Muscle layer of duodenum (tissue), 2 donors: ENCODE data around the gene C20orf173.
A peak's percentile ranks its signal among the peaks of the same experiment; 100 is the strongest.
"Not testable (repeated sequence)": the region's sequence is repeated elsewhere in the genome, so short reads cannot be mapped to it uniquely, and the experiment has no call there.

Experiments used
- H3K27ac ChIP-seq: one replicate; pipeline ENCODE4 v1.7.0; 2013; ENCODE audit warnings: mild to moderate bottlenecking, low read length
- H3K27me3 ChIP-seq: one replicate; pipeline ENCODE4 v1.7.0; 2013; ENCODE audit warnings: low read depth, mild to moderate bottlenecking, control low read depth, low read length
- H3K36me3 ChIP-seq, 2 donors: one replicate each; pipeline ENCODE4 v1.7.0; 2013; ENCODE audit warnings: low read length in 2 of 2, control low read depth in 1 of 2, mild to moderate bottlenecking in 1 of 2; ENCODE audit not compliant: insufficient read depth in 2 of 2, control insufficient read depth in 1 of 2
- H3K4me1 ChIP-seq, 2 donors: one replicate each; pipeline ENCODE4 v1.7.0; 2013; ENCODE audit warnings: low read length in 2 of 2, mild to moderate bottlenecking in 2 of 2, control low read depth in 1 of 2, moderate library complexity in 1 of 2; ENCODE audit not compliant: insufficient read depth in 2 of 2, control insufficient read depth in 1 of 2
- H3K4me3 ChIP-seq, 2 donors: one replicate each; pipeline ENCODE4 v1.7.0; 2013; ENCODE audit warnings: low read length in 2 of 2, low read depth in 1 of 2, mild to moderate bottlenecking in 1 of 2
- H3K9me3 ChIP-seq, 2 donors: one replicate each; pipeline ENCODE4 v1.7.0; 2013; ENCODE audit warnings: low read length in 2 of 2, control low read depth in 1 of 2, mild to moderate bottlenecking in 1 of 2; ENCODE audit not compliant: control insufficient read depth in 1 of 2
- donor health status: healthy.

The C20orf173 gene

DNA sequence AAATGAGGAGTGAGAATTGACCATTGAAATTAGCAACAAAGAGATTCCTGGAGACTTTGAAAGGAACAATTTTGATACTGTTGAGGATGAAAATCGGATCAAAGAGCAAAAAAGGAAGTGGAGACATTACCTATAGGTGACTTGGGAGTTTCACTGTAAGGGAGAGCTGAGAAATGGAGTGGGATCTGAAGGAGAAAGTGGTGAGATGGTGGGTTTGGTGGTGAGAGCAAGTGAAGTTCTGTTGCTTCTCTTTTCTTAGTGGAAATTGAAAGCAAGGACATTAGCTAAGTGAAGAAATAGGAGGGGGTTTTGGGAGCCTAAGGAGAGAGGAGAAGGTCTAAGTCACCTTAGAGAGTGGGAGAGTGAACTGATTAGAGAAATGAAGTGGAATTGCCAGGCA is 16.7 kb upstream of the C20orf173 start:
- Histone ChIP-seq H3K9me3 (no peaks in the 10 kb centered on the region), H3K36me3 (peaks cover 17 to 57% of the 10 kb centered on the region in 2 donors), H3K27me3 (no peaks in the 10 kb centered on the region), H3K27ac (no peak overlapping the region), H3K4me3 (no peak overlapping the region), H3K4me1 (peaks cover 0 to 10% of the 10 kb centered on the region in 2 donors)

DNA sequence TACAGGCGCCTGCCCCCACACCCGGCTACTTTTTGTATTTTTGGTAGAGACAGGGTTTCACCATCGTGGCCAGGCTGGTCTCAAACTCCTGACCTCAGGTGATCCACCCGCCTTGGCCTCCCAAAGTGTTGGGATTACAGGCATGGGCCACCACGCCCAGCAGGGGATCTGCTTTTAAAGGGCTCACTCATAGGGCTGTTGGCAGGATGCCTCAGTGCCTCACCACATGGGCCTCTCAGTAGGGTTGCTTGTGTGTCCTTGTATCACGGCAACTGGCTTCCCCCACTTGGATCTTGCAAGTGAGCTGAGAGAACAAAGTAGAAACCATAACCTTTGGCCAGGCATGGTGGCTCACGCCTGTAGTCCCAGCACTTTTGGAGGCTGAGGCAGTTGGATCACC is 15.5 kb upstream of the C20orf173 start:
- peaks cover 0 to 10% of the 10 kb centered on the region in 2 donors for H3K4me1 ChIP-seq
- not testable (repeated sequence) for H3K27ac ChIP-seq, H3K27me3 ChIP-seq, H3K9me3 ChIP-seq, H3K4me3 ChIP-seq
- H3K36me3 ChIP-seq: peaks cover 13 to 45% of the 10 kb centered on the region in 2 donors

DNA sequence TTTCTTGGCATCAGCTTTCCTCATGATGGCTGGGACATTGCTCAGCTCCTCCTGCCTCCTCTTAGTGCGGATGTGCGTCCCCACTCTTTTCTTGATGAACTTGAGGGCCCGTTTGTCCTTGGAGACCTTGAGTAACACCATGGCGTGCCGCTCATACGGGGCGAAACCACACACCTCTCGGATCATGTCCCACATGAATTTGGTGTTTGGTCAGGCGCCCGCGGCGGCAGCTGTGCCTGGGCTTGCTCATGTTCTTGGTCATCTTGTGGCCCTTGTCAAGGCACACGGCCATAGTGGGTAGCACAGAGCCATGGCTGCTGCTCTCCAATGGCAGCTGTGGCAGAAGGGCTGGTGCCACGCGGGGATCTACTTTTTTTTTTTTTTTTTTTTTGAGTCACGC is 15.0 kb upstream of the C20orf173 start:
- Histone ChIP-seq H3K27me3 (no peaks in the 10 kb centered on the region), H3K27ac (no peak overlapping the region), H3K36me3 (peaks cover 11 to 43% of the 10 kb centered on the region in 2 donors), H3K4me3 (no peak overlapping the region), H3K4me1 (peaks cover 0 to 10% of the 10 kb centered on the region in 2 donors), H3K9me3 (no peaks in the 10 kb centered on the region)

DNA sequence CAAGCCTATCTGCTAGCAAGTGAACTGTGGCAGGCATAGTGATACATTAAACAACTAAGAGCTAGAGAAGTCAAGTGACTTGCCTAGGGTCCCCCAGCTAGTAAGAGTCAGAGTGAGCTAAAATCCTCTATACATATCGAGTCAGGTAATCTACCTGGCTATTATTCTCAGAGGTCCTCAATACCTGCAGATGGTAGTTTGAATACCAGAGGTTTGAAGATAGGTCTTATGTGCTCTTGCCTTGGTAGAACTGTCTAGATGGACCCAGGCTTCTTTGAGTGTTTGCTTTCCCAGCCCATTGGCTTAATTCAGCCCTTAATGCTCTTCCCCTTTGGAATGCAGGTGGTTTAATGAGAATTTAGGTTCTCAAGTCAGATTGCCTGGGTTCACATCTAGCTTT is 13.5 kb upstream of the C20orf173 start:
- Histone ChIP-seq H3K4me3 (peak overlapping the region; percentile 81 to 92), H3K36me3 (peaks cover 0 to 30% of the 10 kb centered on the region in 2 donors), H3K27me3 (no peaks in the 10 kb centered on the region), H3K27ac (no peak overlapping the region), H3K9me3 (no peaks in the 10 kb centered on the region), H3K4me1 (peaks cover 0 to 10% of the 10 kb centered on the region in 2 donors)

DNA sequence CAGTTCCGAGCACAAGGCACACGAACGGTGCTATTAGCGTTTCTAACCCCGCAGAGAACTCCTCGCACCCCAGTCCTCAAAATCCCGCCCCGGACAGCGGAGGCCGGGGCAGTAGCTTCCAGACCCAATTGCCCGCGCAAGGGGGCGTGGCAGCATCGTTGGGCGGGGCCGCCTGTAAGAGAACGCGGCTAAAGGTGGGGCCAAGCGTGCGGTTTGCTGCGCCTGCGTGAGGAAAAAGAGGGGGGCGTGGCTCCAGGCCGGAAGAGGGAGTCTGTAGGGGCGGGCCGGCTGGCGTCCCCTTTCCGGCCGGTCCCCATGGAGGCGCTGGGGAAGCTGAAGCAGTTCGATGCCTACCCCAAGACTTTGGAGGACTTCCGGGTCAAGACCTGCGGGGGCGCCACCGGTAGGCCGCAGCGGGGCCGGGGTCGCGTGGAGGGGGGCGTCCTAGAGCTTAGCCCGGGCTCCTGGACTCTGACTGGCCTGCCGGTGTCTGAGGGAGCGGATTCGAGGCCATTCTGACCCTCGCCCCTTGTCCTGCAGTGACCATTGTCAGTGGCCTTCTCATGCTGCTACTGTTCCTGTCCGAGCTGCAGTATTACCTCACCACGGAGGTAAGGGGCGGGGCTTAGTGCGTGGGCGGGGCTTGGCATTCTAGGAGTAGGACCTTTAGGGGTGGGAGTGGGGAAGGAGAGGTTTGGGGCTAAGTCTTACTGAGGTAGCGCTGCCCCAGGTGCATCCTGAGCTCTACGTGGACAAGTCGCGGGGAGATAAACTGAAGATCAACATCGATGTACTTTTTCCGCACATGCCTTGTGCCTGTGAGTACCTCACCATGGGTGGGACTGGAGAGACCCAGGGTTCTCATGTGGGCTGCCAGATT is 12.6 kb upstream of the C20orf173 start, which contains the start of gene ERGIC3:
ERGIC3 (plus strand) TSS at position 296 of the 880 bp plus-strand sequence; CDS start at position 316, 20 bp downstream.
- Histone ChIP-seq H3K4me1 (peaks cover 0 to 10% of the 10 kb centered on the region in 2 donors), H3K27me3 (no peaks in the 10 kb centered on the region), H3K9me3 (no peaks in the 10 kb centered on the region), H3K27ac (peak within 1 kb of the TSS; percentile 56), H3K4me3 (peak within 1 kb of the TSS; percentile 81 to 92), H3K36me3 (peaks cover 0 to 20% of the 10 kb centered on the region in 2 donors)

DNA sequence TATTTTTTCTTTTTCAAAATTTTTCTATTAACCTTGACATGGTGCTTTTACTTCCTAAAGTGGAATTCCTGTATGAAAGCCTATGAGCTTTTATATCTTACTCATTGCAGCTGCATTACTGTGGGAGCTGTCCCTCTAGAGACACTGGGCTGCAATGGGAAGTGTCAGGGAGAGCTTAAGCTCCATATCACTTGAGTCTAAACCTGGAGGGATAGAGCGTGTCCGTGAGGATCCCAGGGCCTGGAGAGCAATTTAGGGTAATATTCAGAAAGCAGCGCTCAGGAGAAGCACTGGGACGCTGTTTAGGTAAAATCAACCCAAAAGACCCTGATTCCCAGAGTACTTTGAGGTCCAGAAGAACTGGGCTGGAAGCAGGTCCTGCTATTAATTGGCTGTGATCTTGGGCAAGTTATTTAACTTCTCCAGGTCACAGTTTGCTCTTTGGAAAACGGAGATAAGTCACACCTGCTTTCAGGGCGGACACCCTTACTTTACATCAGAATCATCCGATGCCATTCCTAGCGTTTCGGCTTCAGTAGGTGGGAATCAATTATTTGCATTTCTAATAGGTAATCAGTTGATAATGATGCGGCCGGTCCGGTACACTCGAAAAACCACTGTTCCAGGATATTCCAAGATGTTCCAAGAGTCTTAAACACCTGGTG is 11.8 kb upstream of the C20orf173 start:
- Histone ChIP-seq H3K4me1 (peaks cover 0 to 10% of the 10 kb centered on the region in 2 donors), H3K27ac (no peak overlapping the region), H3K36me3 (peaks cover 0 to 16% of the 10 kb centered on the region in 2 donors), H3K27me3 (no peaks in the 10 kb centered on the region), H3K4me3 (peak overlapping the region; percentile 81 to 92), H3K9me3 (no peaks in the 10 kb centered on the region)

DNA sequence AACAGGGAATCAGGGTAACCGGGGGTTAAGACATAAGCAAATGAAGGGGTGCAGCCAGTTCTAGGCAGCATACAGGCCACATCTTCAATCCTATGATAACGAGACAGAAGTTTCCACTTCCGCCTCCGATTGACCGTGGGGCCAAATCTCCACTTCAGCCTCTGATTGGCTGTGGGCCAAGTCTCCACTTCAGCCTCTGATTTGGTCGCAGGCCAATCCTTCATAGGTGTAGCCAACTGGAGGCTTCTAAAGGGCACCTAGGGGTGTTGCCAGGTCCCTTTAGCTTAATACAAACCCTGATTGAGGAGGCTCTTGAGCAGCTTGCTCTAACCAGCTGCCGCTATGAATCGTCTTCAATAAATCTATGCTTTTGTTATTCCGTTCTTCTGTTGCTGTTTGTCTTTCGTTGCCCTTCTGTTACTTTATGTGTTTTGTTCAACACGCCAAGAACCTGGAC is 10.3 kb upstream of the C20orf173 start:
- no peaks in the 10 kb centered on the region for H3K9me3 ChIP-seq
- H3K27ac ChIP-seq: no peak overlapping the region
- H3K36me3 ChIP-seq: peaks cover 0 to 13% of the 10 kb centered on the region in 2 donors
- peaks cover 0 to 10% of the 10 kb centered on the region in 2 donors for H3K4me1 ChIP-seq
- no peaks in the 10 kb centered on the region for H3K27me3 ChIP-seq
- no peak overlapping the region for H3K4me3 ChIP-seq

DNA sequence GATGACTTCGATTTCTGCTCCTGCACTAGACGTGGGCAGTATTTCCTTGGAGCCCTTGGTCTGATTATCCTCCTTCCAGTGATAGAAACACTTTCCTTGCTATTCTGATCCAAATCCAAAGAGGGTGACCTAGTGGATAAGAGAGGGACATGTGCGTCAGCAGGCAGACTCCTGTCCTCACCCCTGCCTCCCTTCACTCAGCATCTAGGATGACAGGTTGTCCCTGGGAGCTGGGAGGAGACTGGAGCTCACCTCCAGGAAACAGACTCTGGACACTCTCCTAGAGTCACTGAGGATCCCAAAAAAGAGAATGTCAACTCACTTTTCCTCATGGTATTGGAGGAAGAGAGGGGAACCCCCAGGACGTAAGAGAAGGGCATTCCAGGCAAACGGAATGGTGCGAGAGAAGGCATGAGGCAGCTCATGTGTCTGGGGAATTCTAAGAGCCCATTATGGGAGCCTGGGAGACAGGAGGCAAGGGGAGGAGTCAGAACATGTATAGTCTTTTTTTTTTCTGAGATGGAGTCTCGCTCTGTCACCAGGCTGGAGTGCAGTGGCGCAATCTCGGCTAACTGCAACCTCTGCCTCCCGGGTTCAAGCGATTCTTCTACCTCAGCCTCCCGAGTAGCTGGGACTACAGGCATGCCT is 2.2 kb downstream of the C20orf173 start:
- Histone ChIP-seq H3K4me1 (no peaks in the 10 kb centered on the region), H3K36me3 (no peaks in the 10 kb centered on the region), H3K9me3 (no peaks in the 10 kb centered on the region), H3K4me3 (no peak overlapping the region), H3K27me3 (no peaks in the 10 kb centered on the region), H3K27ac (no peak overlapping the region)

DNA sequence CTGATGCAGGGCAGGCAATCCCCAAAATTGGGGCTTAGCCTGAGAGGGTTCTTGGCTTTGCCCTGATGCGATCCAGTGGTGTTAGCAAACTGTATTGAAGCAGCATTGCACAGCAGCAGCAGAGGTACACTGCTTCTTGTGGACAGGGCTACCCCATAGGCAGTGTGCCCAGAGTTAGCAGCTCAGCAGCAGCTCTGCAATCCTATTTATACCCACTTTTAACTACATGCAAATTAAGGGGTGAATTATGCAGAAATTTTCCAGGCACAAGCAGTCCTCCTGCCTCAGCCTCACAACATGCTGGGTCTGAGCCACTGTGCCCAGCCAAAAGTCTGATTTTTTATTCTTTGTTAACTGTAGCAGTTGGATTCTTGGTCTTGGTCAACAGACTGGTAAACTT is 3.8 kb downstream of the C20orf173 start:
- H3K9me3 ChIP-seq: no peaks in the 10 kb centered on the region
- H3K27ac ChIP-seq: no peak overlapping the region
- H3K4me1 ChIP-seq: no peaks in the 10 kb centered on the region
- H3K27me3 ChIP-seq: no peaks in the 10 kb centered on the region
- H3K4me3 ChIP-seq: no peak overlapping the region
- H3K36me3 ChIP-seq: no peaks in the 10 kb centered on the region

DNA sequence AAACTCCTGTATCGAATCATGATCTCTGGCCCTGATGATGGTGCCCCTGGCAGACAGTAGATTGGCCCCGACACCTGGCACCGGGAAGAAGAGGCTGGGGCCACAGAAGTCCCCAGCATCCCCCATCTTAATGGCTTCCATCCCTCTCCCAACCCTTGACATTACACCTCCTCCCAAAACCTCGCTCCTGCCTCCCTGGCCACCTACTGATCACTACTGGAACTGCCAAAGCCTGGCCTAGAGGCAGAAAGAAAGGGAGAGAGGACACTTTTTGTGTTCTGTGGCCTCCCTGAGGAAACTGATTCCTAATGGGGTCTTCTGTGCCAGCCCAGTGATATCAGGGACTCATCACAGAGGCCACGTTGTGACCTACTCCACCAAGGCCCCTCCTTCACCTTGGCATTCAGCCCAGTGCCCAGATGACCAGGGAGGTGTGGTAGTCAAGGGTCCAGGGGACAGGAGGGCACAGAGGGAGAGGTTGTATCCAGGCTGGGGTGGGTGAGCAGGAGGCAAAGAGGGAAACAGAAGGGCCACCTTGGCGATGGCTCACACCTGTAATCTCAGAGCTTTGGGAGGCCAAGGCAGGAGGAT is 6.1 kb downstream of the C20orf173 start:
- H3K9me3 ChIP-seq: no peaks in the 10 kb centered on the region
- H3K36me3 ChIP-seq: no peaks in the 10 kb centered on the region
- H3K27ac ChIP-seq: no peak overlapping the region
- H3K27me3 ChIP-seq: no peaks in the 10 kb centered on the region
- no peaks in the 10 kb centered on the region for H3K4me1 ChIP-seq
- no peak overlapping the region for H3K4me3 ChIP-seq

DNA sequence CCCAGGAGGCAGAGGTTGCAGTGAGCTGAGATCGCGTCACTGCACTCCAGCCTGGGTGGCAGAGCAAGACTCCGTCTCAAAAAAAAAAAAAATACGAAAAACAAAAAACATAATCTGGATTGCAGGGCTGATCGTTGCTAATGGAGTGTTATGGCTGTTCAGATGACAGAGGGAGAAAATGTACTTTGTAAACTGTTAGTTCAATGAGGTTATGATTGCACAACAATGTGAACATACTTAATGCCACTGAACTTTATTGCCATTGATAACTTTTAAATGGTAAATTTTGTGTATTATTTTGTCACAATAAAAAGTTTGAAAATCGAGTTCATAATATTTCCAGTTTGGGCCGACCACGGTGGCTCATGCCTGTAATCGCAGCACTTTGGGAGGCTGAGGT is 10.5 kb downstream of the C20orf173 start:
- H3K36me3 ChIP-seq: peaks cover 8 to 12% of the 10 kb centered on the region in 2 donors
- H3K27me3 ChIP-seq: no peaks in the 10 kb centered on the region
- H3K27ac ChIP-seq: no peak overlapping the region
- no peaks in the 10 kb centered on the region for H3K4me1 ChIP-seq
- H3K9me3 ChIP-seq: no peaks in the 10 kb centered on the region
- H3K4me3 ChIP-seq: no peak overlapping the region
